Bronchial epithelial cell (primary cell): ENCODE results near the gene PHF21B. TPM values are rescaled to one million over a fixed set of nuclear protein-coding genes. Genes with fewer than 3 reads are reported as not detected.

Experiments
- DNase-seq: peaks from one replicate; pipeline ENCODE4 v3.0.0-alpha.2; 2010; ENCODE audit warnings: low read depth
- FAIRE-seq: peaks from 2 replicates; lab custom pipeline; 2011; peaks lifted over from hg19 to GRCh38; lab: Jason Lieb, UNC
- H3K27me3 ChIP-seq: 2 replicates; pipeline ENCODE4 v1.5.1; 2011; ENCODE audit warnings: low read length; ENCODE audit not compliant: control insufficient read depth, insufficient read depth
- H3K36me3 ChIP-seq: 2 replicates; pipeline ENCODE4 v1.5.1; 2011; ENCODE audit warnings: low read length; ENCODE audit not compliant: control insufficient read depth, insufficient read depth
- H3K4me3 ChIP-seq: 2 replicates; pipeline ENCODE4 v1.5.1; 2011; ENCODE audit warnings: mild to moderate bottlenecking, low read depth, low read length, control low read depth
- CTCF ChIP-seq: IDR thresholded peaks from 2 replicates; pipeline ENCODE4 v1.5.1; 2011; ENCODE audit warnings: mild to moderate bottlenecking, moderate library complexity, low read length, control low read depth, inconsistent platforms; ENCODE audit not compliant: insufficient read depth, severe bottlenecking
- total RNA-seq: library from RNA; depleted of rRNA; stranded (reverse); fragments of >200 nt; gene quantifications from 2 replicates; pipeline ENCODE4 v1.2.1, GENCODE V29; 2014

PHF21B gene
- total RNA-seq, 1 donor from 2014 or later: not detected

- no peaks in the 10 kb centered on the region for H3K27me3 ChIP-seq
- DNase-seq (no peak), FAIRE-seq (no peak)
- no peak for TF ChIP-seq CTCF
- H3K36me3 ChIP-seq: no peaks in the 10 kb centered on the region
- H3K4me3 ChIP-seq: no peak overlapping the region
These were observed 117.6 kb downstream of the PHF21B start for GRCh38 chr22:44892243-44892642.

GRCh38 chr22:44891791-44892190 lies 118.0 kb downstream of the PHF21B start:
- DNase-seq (no peak), FAIRE-seq (no peak)
- H3K36me3 ChIP-seq: no peaks in the 10 kb centered on the region
- no peak for TF ChIP-seq CTCF
- no peak overlapping the region for H3K4me3 ChIP-seq
- H3K27me3 ChIP-seq: no peaks in the 10 kb centered on the region

- Histone ChIP-seq H3K36me3 (no peaks in the 10 kb centered on the region), H3K4me3 (no peak overlapping the region), H3K27me3 (no peaks in the 10 kb centered on the region)
- DNase-seq (no peak), FAIRE-seq (no peak)
- TF ChIP-seq CTCF: no peak
These were observed 118.5 kb downstream of the PHF21B start for GRCh38 chr22:44891293-44891747.

GRCh38 chr22:44890416-44891292 lies 119.2 kb downstream of the PHF21B start:
- TF ChIP-seq CTCF: no peak
- Histone ChIP-seq H3K4me3 (no peak overlapping the region), H3K36me3 (no peaks in the 10 kb centered on the region), H3K27me3 (no peaks in the 10 kb centered on the region)
- FAIRE-seq: no peak
- DNase-seq: no peak

GRCh38 chr22:44889255-44889878 lies 120.4 kb downstream of the PHF21B start:
- FAIRE-seq: no peak
- DNase-seq: no peak
- H3K4me3 ChIP-seq: no peak overlapping the region
- H3K36me3 ChIP-seq: no peaks in the 10 kb centered on the region
- H3K27me3 ChIP-seq: no peaks in the 10 kb centered on the region
- TF ChIP-seq CTCF: no peak
